ENCODE results near the gene SGTA.

DNA sequence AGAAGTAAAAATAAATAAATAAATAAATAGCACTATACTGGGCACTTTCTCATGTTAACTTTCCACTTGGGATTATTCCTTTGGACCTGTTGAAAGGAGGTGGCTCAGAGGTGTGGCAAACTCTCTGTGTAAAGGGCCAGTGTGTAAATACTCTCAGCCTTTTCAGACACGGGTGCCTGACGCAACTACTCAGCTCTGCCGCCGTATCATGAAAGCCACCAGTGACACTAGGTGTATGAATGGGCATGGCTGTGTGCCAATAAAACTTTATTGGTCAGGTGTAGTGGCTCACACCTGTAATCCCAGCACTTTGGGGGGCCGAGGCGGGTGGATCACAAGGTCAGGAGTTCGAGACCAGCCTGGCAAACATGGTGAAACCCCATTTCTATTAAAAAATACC, 23.1 kb downstream of the SGTA start:
- TF ChIP-seq, protein P1, sequence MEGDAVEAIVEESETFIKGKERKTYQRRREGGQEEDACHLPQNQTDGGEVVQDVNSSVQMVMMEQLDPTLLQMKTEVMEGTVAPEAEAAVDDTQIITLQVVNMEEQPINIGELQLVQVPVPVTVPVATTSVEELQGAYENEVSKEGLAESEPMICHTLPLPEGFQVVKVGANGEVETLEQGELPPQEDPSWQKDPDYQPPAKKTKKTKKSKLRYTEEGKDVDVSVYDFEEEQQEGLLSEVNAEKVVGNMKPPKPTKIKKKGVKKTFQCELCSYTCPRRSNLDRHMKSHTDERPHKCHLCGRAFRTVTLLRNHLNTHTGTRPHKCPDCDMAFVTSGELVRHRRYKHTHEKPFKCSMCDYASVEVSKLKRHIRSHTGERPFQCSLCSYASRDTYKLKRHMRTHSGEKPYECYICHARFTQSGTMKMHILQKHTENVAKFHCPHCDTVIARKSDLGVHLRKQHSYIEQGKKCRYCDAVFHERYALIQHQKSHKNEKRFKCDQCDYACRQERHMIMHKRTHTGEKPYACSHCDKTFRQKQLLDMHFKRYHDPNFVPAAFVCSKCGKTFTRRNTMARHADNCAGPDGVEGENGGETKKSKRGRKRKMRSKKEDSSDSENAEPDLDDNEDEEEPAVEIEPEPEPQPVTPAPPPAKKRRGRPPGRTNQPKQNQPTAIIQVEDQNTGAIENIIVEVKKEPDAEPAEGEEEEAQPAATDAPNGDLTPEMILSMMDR (conservative IDR thresholded peaks at IDR 0.05; ENCODE audit: low read length) = no peak
- no peak for TF ChIP-seq EZH2phosphoT487 (IDR thresholded peaks at IDR 0.05; ENCODE audit: borderline replicate concordance)
